Mucosa of descending colon (tissue), 3 donors: ENCODE results near the gene NOS1. TPM values are rescaled to one million over a fixed set of nuclear protein-coding genes. Genes with fewer than 3 reads are reported as not detected.
A peak's percentile ranks its signal among the peaks of the same experiment; 100 is the strongest.

Experiments
- ATAC-seq: fragments of 200-7000 bp; cut with Tn5 transposase; one replicate; pipeline ENCODE4 v1.9.1; 2020; ENCODE audit warnings: mild to moderate bottlenecking, moderate library complexity
- DNase-seq, 3 donors: peaks; one replicate each; pipeline ENCODE4 v3.0.0-alpha.2; 2020
- H3K36me3 ChIP-seq: fragments of 200-600 bp; one replicate; pipeline ENCODE4 v1.8.0; 2021; ENCODE audit warnings: low read depth, mild to moderate bottlenecking
- H3K4me1 ChIP-seq: fragments of 200-600 bp; one replicate; pipeline ENCODE4 v1.8.0; 2021; ENCODE audit warnings: low read depth, mild to moderate bottlenecking
- H3K4me3 ChIP-seq: fragments of 200-600 bp; one replicate; pipeline ENCODE4 v1.8.0; 2021; ENCODE audit warnings: mild to moderate bottlenecking
- H3K9me3 ChIP-seq: fragments of 200-600 bp; one replicate; pipeline ENCODE4 v1.8.0; 2021; ENCODE audit warnings: mild to moderate bottlenecking
- intact Hi-C, 2 donors: fragments of 100-400 bp; cut with DNase I in 1 of 2; cut with micrococcal nuclease in 1 of 2; formaldehyde crosslinking; loops; one replicate each; pipeline versions ENCODE4 v1.11.0 to v1.11.1; 2022; cut with DNase I, micrococcal nuclease
- total RNA-seq, 3 donors: library from RNA; stranded (reverse); fragmentation: NEBNext Ultra II Directional in 2 of 3; extraction: Animal tissue kit (Norgen Biotek cat#: 25700) in 2 of 3; gene quantifications; one replicate each; pipeline versions ENCODE4 v1.2.1 to v1.2.4, GENCODE V29; 2021 to 2023
- TF ChIP-seq, protein P1 (sequence below): fragments of 200-600 bp; IDR thresholded peaks from one replicate; pipeline ENCODE4 v1.8.0; 2022; ENCODE audit warnings: antibody characterized with exemption, mild to moderate bottlenecking
- donor health status: DM: no; HTN: no; CAD: no; lungs with moderate emphysema.
- donor health status: DM: no; HTN: no; CAD: no.
- donor health status: DM: no; HTN: yes; CAD: no.

The NOS1 gene
- total RNA-seq, 3 donors from 2014 or later: 0.09 to 11.0 (median 0.29) TPM

DNA sequence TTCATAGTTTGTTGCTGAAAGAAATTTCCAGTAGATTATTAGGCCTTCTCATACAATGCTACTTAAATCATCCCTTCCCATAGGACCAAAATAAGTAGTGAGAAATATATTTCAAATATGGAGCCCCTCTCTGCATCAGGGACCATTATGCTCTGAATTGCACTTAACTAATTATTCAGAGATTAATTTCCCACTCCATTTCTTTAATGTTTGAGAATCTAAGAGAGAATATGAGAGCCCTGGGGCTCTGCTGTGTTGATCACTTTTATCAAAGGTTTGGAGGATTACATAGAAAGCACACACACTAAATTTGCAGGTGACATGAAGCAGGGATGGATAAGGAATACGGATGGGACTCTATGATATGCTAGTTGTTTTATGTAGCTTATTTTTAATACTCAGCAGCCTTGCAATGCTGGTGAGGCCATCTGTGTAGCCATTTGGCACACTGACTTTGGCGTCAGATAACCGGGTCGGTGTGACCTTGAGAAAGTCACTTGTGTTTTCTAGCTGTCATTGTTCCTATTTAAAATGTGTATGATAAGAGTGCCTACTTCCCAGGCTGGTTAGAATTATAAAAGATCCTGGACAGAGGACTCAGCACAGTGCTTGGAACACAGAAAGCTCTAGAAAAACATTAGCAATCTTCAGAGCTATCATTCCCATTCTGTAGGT is 121.2 kb downstream of the NOS1 start:
- Histone ChIP-seq H3K4me1 (no peaks in the 10 kb centered on the region), H3K9me3 (no peaks in the 10 kb centered on the region), H3K36me3 (no peaks in the 10 kb centered on the region), H3K4me3 (no peak overlapping the region)
- DNase-seq: no peak
- no peak for ATAC-seq
- intact Hi-C loops: no loop called here
- TF ChIP-seq, protein P1, sequence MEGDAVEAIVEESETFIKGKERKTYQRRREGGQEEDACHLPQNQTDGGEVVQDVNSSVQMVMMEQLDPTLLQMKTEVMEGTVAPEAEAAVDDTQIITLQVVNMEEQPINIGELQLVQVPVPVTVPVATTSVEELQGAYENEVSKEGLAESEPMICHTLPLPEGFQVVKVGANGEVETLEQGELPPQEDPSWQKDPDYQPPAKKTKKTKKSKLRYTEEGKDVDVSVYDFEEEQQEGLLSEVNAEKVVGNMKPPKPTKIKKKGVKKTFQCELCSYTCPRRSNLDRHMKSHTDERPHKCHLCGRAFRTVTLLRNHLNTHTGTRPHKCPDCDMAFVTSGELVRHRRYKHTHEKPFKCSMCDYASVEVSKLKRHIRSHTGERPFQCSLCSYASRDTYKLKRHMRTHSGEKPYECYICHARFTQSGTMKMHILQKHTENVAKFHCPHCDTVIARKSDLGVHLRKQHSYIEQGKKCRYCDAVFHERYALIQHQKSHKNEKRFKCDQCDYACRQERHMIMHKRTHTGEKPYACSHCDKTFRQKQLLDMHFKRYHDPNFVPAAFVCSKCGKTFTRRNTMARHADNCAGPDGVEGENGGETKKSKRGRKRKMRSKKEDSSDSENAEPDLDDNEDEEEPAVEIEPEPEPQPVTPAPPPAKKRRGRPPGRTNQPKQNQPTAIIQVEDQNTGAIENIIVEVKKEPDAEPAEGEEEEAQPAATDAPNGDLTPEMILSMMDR: no peak

DNA sequence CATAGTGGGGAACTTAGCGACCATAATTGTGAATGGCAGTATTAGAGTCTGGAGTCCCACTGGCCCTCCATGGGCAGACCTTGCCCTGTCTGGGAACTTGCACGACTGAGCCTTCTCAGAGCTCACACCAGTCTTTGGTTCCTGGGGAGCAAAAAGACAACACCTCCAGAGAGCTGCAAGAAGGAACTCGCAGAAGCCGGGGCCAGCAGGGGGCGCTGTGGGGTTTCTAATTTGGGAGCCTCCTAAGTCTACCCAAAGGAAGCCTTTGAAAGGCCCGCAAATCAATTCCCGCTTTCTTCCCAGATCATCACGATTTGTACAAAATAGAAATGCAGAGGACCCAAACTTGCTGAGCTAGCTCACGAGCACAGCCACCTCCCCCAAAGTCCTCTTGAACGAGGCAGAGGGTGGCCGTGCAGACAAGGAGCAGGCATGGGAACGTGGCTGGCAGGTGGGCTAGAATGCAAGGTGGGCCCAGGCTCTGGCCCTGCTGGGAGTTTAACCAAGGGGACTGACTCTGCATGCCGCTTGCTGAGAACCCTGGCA is 124.9 kb downstream of the NOS1 start:
- Histone ChIP-seq H3K4me3 (no peak overlapping the region), H3K4me1 (no peaks in the 10 kb centered on the region), H3K36me3 (no peaks in the 10 kb centered on the region), H3K9me3 (no peaks in the 10 kb centered on the region)
- intact Hi-C loops: no loop called here
- peak; percentile 50 for ATAC-seq
- peak; percentile 62 to 94 (median 82) for DNase-seq
- TF ChIP-seq, protein P1: peak; percentile 41

DNA sequence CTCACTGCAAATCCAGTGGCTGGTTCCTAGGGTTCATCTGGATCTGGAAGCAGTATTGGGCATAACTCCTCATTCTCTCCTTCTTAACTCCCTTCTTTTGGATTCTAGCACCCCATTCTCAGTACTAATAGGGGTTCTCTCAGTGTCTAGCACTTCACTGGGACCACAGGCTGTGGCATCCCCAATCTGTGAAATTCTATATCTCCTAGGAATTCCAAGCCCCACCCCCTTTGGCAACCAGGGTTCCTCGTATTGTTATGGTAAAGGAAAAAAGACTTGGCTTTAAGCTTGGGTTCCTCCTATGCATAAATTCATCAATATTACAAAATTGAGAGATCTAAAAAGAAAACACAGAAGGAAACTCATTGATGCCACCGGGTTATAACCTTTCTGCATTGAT is 126.2 kb downstream of the NOS1 start:
- H3K4me1 ChIP-seq: no peaks in the 10 kb centered on the region
- ATAC-seq (no peak), DNase-seq (no peak)
- TF ChIP-seq, protein P1: no peak
- H3K36me3 ChIP-seq: no peaks in the 10 kb centered on the region
- no peak overlapping the region for H3K4me3 ChIP-seq
- intact Hi-C loops: no loop called here
- H3K9me3 ChIP-seq: no peaks in the 10 kb centered on the region

DNA sequence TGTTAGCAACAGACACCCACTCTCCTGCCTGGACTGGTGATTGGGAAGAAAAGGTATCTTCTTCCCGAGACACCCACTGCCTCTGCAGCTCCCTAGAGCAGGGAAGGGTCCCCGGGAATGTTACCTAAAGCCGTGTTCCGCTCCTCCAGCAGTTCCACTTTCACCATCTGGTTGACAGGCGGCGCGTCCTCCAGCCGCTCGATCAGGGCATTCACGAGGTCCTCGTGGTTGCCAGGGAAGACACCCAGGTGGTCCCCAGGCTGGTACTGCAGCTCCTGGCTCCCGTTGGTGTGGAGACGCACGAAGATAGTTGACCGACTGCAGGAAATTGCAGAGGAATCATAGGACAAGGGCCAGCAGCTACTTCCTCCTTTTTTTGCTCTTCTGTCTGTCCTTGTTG is 127.0 kb downstream of the NOS1 start:
- DNase-seq (no peak), ATAC-seq (no peak)
- H3K4me3 ChIP-seq: no peak overlapping the region
- no peaks in the 10 kb centered on the region for H3K36me3 ChIP-seq
- intact Hi-C loops: no loop called here
- no peaks in the 10 kb centered on the region for H3K4me1 ChIP-seq
- TF ChIP-seq, protein P1: no peak
- no peaks in the 10 kb centered on the region for H3K9me3 ChIP-seq

DNA sequence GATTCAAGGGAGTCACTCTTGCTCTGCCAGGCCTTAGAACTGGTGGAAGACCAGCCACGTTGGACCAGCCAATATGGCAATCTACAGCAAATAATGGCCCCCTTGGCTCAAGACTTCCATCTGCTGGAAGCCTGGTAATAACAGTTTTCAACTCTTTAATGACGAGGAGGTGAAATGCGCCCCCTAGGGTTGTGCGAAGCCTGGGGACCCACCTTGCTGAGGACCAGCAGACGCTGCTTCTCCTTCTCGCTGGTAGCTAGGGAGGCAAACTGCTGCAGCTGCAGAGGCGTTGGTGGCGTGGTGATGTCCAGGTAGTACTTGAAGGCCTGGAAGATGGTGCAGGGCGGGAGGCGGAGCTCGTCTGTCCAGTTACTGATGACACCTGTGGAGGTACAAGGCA is 129.7 kb downstream of the NOS1 start:
- DNase-seq: no peak
- Histone ChIP-seq H3K4me1 (no peaks in the 10 kb centered on the region), H3K4me3 (no peak overlapping the region), H3K36me3 (no peaks in the 10 kb centered on the region), H3K9me3 (no peaks in the 10 kb centered on the region)
- TF ChIP-seq, protein P1: no peak
- intact Hi-C loops: no loop called here
- no peak for ATAC-seq
